Measurements from ENCODE around the gene NCAN. TPM values are rescaled to one million over a fixed set of nuclear protein-coding genes. Genes with fewer than 3 reads are reported as not detected.

The NCAN gene
- total and polyA plus RNA-seq, 2 of the 13 experiments (the other 11 are each of a cell fraction or from before 2014, with no cell fraction given): not detected

- TF ChIP-seq STAT5B (CRISPR knock-in tag; IDR thresholded peaks at IDR 0.05) (no peak), ZUFSP (CRISPR knock-in tag; IDR thresholded peaks at IDR 0.05; ENCODE audit: borderline replicate concordance) (no peak), TBP (CRISPR knock-in tag; IDR thresholded peaks at IDR 0.05) (no peak), HOXA3 (CRISPR knock-in tag; IDR thresholded peaks at IDR 0.05) (peak; percentile 42; the same call in 1 of the 2 replicates), MTF1 (CRISPR knock-in tag; IDR thresholded peaks at IDR 0.05) (no peak), ZNF703 (CRISPR knock-in tag; IDR thresholded peaks at IDR 0.05; ENCODE audit: borderline replicate concordance) (no peak), ZNF253 (CRISPR knock-in tag; IDR thresholded peaks at IDR 0.05; ENCODE audit: borderline replicate concordance) (no peak), ZBTB3 (CRISPR knock-in tag; IDR thresholded peaks at IDR 0.05; ENCODE audit: borderline replicate concordance, low read depth) (no peak), GZF1 (CRISPR knock-in tag; IDR thresholded peaks at IDR 0.05) (no peak), NFATC3 (CRISPR knock-in tag; IDR thresholded peaks at IDR 0.05) (0 out of 2 replicates have a peak, but pooled peaks have one; percentile 34), RELA (CRISPR knock-in tag; IDR thresholded peaks at IDR 0.05) (no peak), ZNF672 (CRISPR knock-in tag; IDR thresholded peaks at IDR 0.05) (no peak), ZNF350 (CRISPR knock-in tag; IDR thresholded peaks at IDR 0.05; ENCODE audit: borderline replicate concordance, low read depth) (peak; percentile 45; the same call in 1 of the 2 replicates), ZNF792 (CRISPR knock-in tag; IDR thresholded peaks at IDR 0.05) (no peak), ZNF205 (CRISPR knock-in tag; IDR thresholded peaks at IDR 0.05) (no peak), KDM4B (CRISPR knock-in tag; IDR thresholded peaks at IDR 0.05) (no peak), ZNF558 (CRISPR knock-in tag; IDR thresholded peaks at IDR 0.05; ENCODE audit: borderline replicate concordance) (no peak), ZSCAN12 (CRISPR knock-in tag; IDR thresholded peaks at IDR 0.05) (no peak), REL (CRISPR knock-in tag; conservative IDR thresholded peaks at IDR 0.05) (no peak), ERF (CRISPR knock-in tag; IDR thresholded peaks at IDR 0.05) (0 out of 2 replicates have a peak, but pooled peaks have one; percentile 27), ZSCAN9 (CRISPR knock-in tag; IDR thresholded peaks at IDR 0.05; ENCODE audit: borderline replicate concordance) (no peak), ZNF234 (CRISPR knock-in tag; conservative IDR thresholded peaks at IDR 0.05) (no peak), TCF7 (IDR thresholded peaks at IDR 0.05; ENCODE audit: low read depth) (no peak), RARG (CRISPR knock-in tag; IDR thresholded peaks at IDR 0.05; ENCODE audit: low read depth) (no peak), MXD3 (CRISPR knock-in tag; IDR thresholded peaks at IDR 0.05) (no peak), GATAD2A (CRISPR knock-in tag; IDR thresholded peaks at IDR 0.05) (no peak), MEIS1 (CRISPR knock-in tag; IDR thresholded peaks at IDR 0.05; ENCODE audit: borderline replicate concordance) (no peak), GABPA (IDR thresholded peaks at IDR 0.05; ENCODE audit: low read depth, low read length) (no peak), GABPA (CRISPR knock-in tag; IDR thresholded peaks at IDR 0.05; ENCODE audit: low read depth) (no peak), ZNF782 (CRISPR knock-in tag; IDR thresholded peaks at IDR 0.05; ENCODE audit: borderline replicate concordance) (peak; percentile 73; the same call in 1 of the 2 replicates)
- TF ChIP-seq, protein P1, sequence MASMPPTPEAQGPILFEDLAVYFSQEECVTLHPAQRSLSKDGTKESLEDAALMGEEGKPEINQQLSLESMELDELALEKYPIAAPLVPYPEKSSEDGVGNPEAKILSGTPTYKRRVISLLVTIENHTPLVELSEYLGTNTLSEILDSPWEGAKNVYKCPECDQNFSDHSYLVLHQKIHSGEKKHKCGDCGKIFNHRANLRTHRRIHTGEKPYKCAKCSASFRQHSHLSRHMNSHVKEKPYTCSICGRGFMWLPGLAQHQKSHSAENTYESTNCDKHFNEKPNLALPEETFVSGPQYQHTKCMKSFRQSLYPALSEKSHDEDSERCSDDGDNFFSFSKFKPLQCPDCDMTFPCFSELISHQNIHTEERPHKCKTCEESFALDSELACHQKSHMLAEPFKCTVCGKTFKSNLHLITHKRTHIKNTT (CRISPR knock-in tag; IDR thresholded peaks at IDR 0.05): no peak
Observed at GRCh38 chr19:19170053-19170872, 41.5 kb upstream of the NCAN start, which contains the start of gene MEF2B (continued).

Measured in HepG2 (cell line).